ENCODE results near the gene TLE3. TPM values are rescaled to one million over a fixed set of nuclear protein-coding genes. Genes with fewer than 3 reads are reported as not detected.

Gene TLE3
- total RNA-seq, 1 donor from 2014 or later: 45.4 TPM

DNA sequence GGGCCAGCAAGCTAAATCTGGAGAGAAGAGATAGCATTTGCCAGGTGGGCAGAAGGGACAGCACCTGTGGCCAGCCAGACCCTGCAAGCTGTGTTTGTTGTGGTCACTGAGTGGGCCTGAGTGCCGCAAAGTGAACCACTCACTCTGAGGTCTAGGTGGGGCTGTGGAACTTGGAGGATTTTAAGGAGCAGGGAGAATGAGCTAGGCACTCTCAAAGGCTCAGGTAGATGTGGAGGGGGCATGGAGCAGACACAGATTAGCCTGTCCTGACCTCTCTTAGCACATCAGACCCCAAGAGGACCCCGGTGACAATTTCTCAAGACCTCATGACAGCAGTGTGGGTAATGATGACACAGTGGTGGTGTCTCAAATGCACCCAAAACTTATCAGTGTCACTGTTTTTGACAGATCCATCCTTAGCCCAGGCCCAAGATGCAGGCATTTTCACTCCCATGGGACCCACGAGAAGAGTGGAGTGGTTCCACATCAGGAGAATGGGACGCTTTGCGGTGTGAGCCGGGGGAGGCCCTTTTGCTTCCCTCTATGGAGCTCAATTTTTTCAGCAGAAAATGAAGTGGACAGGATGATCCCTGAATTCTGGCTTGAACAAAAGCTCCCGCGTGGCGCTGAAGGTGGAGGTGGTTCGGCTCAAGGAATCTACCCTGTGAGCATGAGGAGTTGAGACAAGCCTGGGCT lies 43.8 kb upstream of the TLE3 start:
- Histone ChIP-seq H3K4me1 (ENCODE audit: insufficient read depth, low read length) (peaks cover 14% of the 10 kb centered on the region), H3K9me3 (ENCODE audit: insufficient read depth, low read depth, low read length) (no peaks in the 10 kb centered on the region), H3K4me3 (ENCODE audit: insufficient read depth, low read depth, low read length) (no peak overlapping the region), H3K79me2 (ENCODE audit: insufficient read depth, low read length) (no peaks in the 10 kb centered on the region), H3K27me3 (ENCODE audit: insufficient read depth, low read length) (peaks cover 17% of the 10 kb centered on the region), H3K27ac (ENCODE audit: low read depth, low read length) (no peak overlapping the region), H4K20me1 (ENCODE audit: insufficient read depth, low read length) (no peaks in the 10 kb centered on the region), H3K9ac (ENCODE audit: low read length) (no peak overlapping the region), H2AFZ (ENCODE audit: low read depth, low read length) (no peak overlapping the region), H3K4me2 (ENCODE audit: low read length) (peak overlapping the region; percentile 75), H3K36me3 (ENCODE audit: insufficient read depth, low read length) (no peaks in the 10 kb centered on the region)
- Mint-ChIP-seq H3K27me3 (ENCODE audit: low read depth, unreplicated experiment) (peaks cover 63% of the 10 kb centered on the region), H3K4me3 (ENCODE audit: unreplicated experiment) (no peak overlapping the region), H3K27ac (ENCODE audit: unreplicated experiment) (peak overlapping the region; percentile 77), H3K36me3 (ENCODE audit: low read depth, unreplicated experiment) (peaks cover 3% of the 10 kb centered on the region), H3K9me3 (ENCODE audit: unreplicated experiment) (peaks cover 5% of the 10 kb centered on the region), H3K4me1 (ENCODE audit: low read depth, unreplicated experiment) (peaks cover 23% of the 10 kb centered on the region)
- DNase-seq (ENCODE audit: low read depth) (no peak), FAIRE-seq (no peak)
- TF ChIP-seq, protein P1, sequence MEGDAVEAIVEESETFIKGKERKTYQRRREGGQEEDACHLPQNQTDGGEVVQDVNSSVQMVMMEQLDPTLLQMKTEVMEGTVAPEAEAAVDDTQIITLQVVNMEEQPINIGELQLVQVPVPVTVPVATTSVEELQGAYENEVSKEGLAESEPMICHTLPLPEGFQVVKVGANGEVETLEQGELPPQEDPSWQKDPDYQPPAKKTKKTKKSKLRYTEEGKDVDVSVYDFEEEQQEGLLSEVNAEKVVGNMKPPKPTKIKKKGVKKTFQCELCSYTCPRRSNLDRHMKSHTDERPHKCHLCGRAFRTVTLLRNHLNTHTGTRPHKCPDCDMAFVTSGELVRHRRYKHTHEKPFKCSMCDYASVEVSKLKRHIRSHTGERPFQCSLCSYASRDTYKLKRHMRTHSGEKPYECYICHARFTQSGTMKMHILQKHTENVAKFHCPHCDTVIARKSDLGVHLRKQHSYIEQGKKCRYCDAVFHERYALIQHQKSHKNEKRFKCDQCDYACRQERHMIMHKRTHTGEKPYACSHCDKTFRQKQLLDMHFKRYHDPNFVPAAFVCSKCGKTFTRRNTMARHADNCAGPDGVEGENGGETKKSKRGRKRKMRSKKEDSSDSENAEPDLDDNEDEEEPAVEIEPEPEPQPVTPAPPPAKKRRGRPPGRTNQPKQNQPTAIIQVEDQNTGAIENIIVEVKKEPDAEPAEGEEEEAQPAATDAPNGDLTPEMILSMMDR (IDR thresholded peaks at IDR 0.05; ENCODE audit: insufficient read depth, low read depth, low read length): no peak
- TF ChIP-seq EZH2 (IDR thresholded peaks at IDR 0.05; ENCODE audit: insufficient read depth, low read length): no peak

DNA sequence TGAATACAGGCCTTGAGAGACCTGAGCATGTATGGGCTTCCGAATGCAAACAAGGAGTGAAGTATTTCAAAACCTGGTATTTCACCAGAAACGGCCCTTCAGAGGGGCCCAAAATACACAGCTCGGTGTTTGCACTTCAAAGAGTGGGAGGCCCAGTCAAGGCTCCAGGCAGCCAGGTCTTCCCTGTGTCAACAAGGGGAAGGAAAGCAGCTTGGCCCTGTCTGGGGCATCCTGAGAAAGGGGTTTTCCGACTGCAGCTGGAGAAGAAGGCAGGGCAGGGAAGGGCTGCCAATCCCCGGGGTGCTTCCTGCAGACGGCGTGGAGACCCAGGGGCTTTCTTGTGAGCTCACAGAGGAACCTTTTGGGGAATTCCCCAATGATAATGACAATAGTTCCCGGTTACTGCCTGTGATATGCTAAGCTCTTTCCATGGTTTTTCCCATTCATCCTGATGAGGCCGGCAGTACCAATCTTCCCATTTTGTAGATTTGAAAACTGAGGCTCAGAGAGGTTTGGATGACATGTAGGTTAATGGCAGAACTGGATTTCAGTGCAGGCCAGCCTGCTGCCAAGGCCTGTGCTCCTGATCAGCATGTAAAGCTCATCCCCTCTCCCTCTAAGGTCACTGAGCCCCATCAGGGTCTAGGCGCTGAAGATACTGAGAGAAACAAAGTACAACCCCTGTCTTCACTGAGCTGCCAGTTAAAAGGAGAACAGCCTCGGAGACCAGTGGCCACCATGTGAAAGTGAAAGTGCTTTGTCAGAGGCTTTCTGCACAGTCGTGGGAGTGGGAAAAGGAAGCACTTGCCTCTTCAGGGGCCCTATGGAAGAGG lies 43.0 kb upstream of the TLE3 start:
- no peaks in the 10 kb centered on the region for H4K20me1 ChIP-seq (ENCODE audit: insufficient read depth, low read length)
- DNase-seq (ENCODE audit: low read depth) (peak; percentile 48), FAIRE-seq (no peak)
- Mint-ChIP-seq H3K4me1 (ENCODE audit: low read depth, unreplicated experiment) (peaks cover 23% of the 10 kb centered on the region), H3K4me3 (ENCODE audit: unreplicated experiment) (no peak overlapping the region), H3K36me3 (ENCODE audit: low read depth, unreplicated experiment) (peaks cover 3% of the 10 kb centered on the region), H3K27me3 (ENCODE audit: low read depth, unreplicated experiment) (peaks cover 58% of the 10 kb centered on the region), H3K9me3 (ENCODE audit: unreplicated experiment) (peaks cover 5% of the 10 kb centered on the region), H3K27ac (ENCODE audit: unreplicated experiment) (peak overlapping the region; percentile 58)
- H3K27me3 ChIP-seq (ENCODE audit: insufficient read depth, low read length): peaks cover 15% of the 10 kb centered on the region
- H3K27ac ChIP-seq (ENCODE audit: low read depth, low read length): no peak overlapping the region
- H3K4me2 ChIP-seq (ENCODE audit: low read length): peak overlapping the region; percentile 12
- peaks cover 14% of the 10 kb centered on the region for H3K4me1 ChIP-seq (ENCODE audit: insufficient read depth, low read length)
- H3K36me3 ChIP-seq (ENCODE audit: insufficient read depth, low read length): no peaks in the 10 kb centered on the region
- H3K4me3 ChIP-seq (ENCODE audit: insufficient read depth, low read depth, low read length): no peak overlapping the region
- no peak overlapping the region for H3K9ac ChIP-seq (ENCODE audit: low read length)
- H3K79me2 ChIP-seq (ENCODE audit: insufficient read depth, low read length): no peaks in the 10 kb centered on the region
- H2AFZ ChIP-seq (ENCODE audit: low read depth, low read length): no peak overlapping the region
- TF ChIP-seq, protein P1 (IDR thresholded peaks at IDR 0.05; ENCODE audit: insufficient read depth, low read depth, low read length): no peak
- no peak for TF ChIP-seq EZH2 (IDR thresholded peaks at IDR 0.05; ENCODE audit: insufficient read depth, low read length)
- H3K9me3 ChIP-seq (ENCODE audit: insufficient read depth, low read depth, low read length): no peaks in the 10 kb centered on the region

Data from astrocyte (in vitro differentiated cells and primary cell).